ENCODE data around the gene POLE. TPM values are rescaled to one million over a fixed set of nuclear protein-coding genes. Genes with fewer than 3 reads are reported as not detected.
"Not testable (repeated sequence)": the region's sequence is repeated elsewhere in the genome, so short reads cannot be mapped to it uniquely, and the experiment has no call there.

The POLE gene
- total RNA-seq, 1 experiment from 2014 or later, result 147 TPM

DNA sequence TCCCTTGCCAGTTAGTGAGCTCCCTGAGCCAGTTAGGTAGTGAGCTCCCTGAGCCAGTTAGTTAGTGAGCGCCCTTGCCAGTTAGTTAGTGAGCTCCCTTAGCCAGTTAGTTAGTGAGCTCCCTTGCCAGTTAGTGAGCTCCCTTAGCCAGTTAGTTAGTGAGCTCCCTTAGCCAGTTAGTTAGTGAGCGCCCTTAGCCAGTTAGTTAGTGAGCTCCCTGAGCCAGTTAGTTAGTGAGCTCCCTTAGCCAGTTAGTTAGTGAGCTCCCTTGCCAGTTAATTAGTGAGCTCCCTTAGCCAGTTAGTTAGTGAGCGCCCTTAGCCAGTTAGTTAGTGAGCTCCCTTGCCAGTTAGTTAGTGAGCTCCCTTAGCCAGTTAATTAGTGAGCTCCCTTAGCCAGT, 4.9 kb upstream of the POLE start:
- H3K9ac ChIP-seq (ENCODE audit: extremely low read depth, insufficient read length, low read length); H3K27me3 Mint-ChIP-seq (ENCODE audit: low read depth); H3T11ph ChIP-seq (ENCODE audit: low read length); H3K4me1 ChIP-seq (ENCODE audit: insufficient read depth, low read length); H3K79me2 ChIP-seq (ENCODE audit: insufficient read depth, low read length); H3K9me3 ChIP-seq (ENCODE audit: control insufficient read depth, low read depth, low read length); H2BK20ac ChIP-seq (ENCODE audit: low read depth, low read length, poor library complexity, severe bottlenecking); H2BK5ac ChIP-seq (ENCODE audit: insufficient read length, low read length); H3K4me2 ChIP-seq (ENCODE audit: insufficient read depth, insufficient read length, low read length); H2AK5ac ChIP-seq (ENCODE audit: insufficient read length, low read length); H4K8ac ChIP-seq (replicated peaks; ENCODE audit: insufficient read length, low read depth, low read length); H3K79me1 ChIP-seq (ENCODE audit: insufficient read depth, low read depth, low read length, poor library complexity, severe bottlenecking); H3K18ac ChIP-seq (ENCODE audit: insufficient read length, low read depth, low read length); H2BK120ac ChIP-seq (ENCODE audit: low read depth, low read length, poor library complexity, severe bottlenecking); DNase-seq; H3K9me3 Mint-ChIP-seq; H4K91ac ChIP-seq (ENCODE audit: insufficient read length, low read depth, low read length); H3K27me3 ChIP-seq (ENCODE audit: insufficient read depth, low read length); H2BK15ac ChIP-seq (ENCODE audit: low read depth, low read length); H2AFZ ChIP-seq (ENCODE audit: low read length); H3K4ac ChIP-seq (ENCODE audit: low read depth, low read length); H2BK12ac ChIP-seq (ENCODE audit: insufficient read length, low read depth, low read length); H3K56ac ChIP-seq (ENCODE audit: insufficient read length, low read depth, low read length); H4K5ac ChIP-seq (ENCODE audit: insufficient read length, low read depth, low read length); H3K4me3 Mint-ChIP-seq; H3K27ac ChIP-seq (ENCODE audit: insufficient read length, low read depth, low read length); H3K23me2 ChIP-seq (ENCODE audit: insufficient read length, low read depth, low read length, poor library complexity, severe bottlenecking); H4K20me1 ChIP-seq (ENCODE audit: control insufficient read depth, insufficient read depth, insufficient read length); H3K14ac ChIP-seq (ENCODE audit: insufficient read depth, low read length); H3K4me1 Mint-ChIP-seq; H3K23ac ChIP-seq (ENCODE audit: insufficient read length, low read depth, low read length): not testable (repeated sequence)
- H3K27ac Mint-ChIP-seq, result peak overlapping the region in 1 of 3 experiments; percentile 72; a peak in 1 of 7 replicates
- no CpG with 5 or more reads among the region's 3 CpGs for WGBS (ENCODE audit: extremely low coverage, insufficient read length, low lambda C conversion rate)
- peaks cover 7 to 35% (median 17%) of the 10 kb centered on the region in 3 experiments for H3K36me3 Mint-ChIP-seq (ENCODE audit: insufficient read depth in 1 of 3, low read depth in 3 of 3)

Data from H9 (cell line).